IMR-90 (cell line): ENCODE measurements around the gene SS18. TPM values are rescaled to one million over a fixed set of nuclear protein-coding genes. Genes with fewer than 3 reads are reported as not detected.
A peak's percentile ranks its signal among the peaks of the same experiment; 100 is the strongest.

ENCODE experiments used
- ATAC-seq: fragments of 200-7000 bp; cut with Tn5 transposase; 2 replicates; pipeline ENCODE4 v1.9.1; 2020; ENCODE audit warnings: low read depth, mild to moderate bottlenecking, moderate library complexity
- BruUV-seq: library from RNA; stranded (reverse); fragments of 400-500 nt; replicated peaks from 2 replicates; lab custom pipeline; 2021; lab: Mats Ljungman, UMichigan
- CTCF ChIA-PET: fragments of 300-600 bp; formaldehyde crosslinking; extraction: SDS; loops from one replicate; lab custom pipeline; 2021; ENCODE audit warnings: antibody characterized with exemption; lab: Yijun Ruan, JAX
- POLR2A ChIA-PET: fragments of 300-600 bp; sonication (Branson Sonifier 250); formaldehyde crosslinking; loops from one replicate; lab custom pipeline; 2022; ENCODE audit warnings: antibody characterized with exemption; ENCODE audit not compliant: unreplicated experiment; lab: Charles Lee
- DNase-seq: peaks from one replicate; pipeline ENCODE4 v3.0.0; 2013
- H2AFZ ChIP-seq: replicated peaks from 2 replicates; pipeline ENCODE3; 2013; ENCODE audit warnings: low read length, mild to moderate bottlenecking; ENCODE audit not compliant: poor library complexity
- H2AK5ac ChIP-seq: 2 replicates; pipeline ENCODE4 v1.6.1; 2013; ENCODE audit warnings: low read depth, low read length, inconsistent platforms
- H2AK9ac ChIP-seq: replicated peaks from 2 replicates; pipeline ENCODE3; 2013; ENCODE audit warnings: mild to moderate bottlenecking, low read depth, low read length, moderate library complexity; ENCODE audit not compliant: poor library complexity
- H2BK120ac ChIP-seq: 2 replicates; pipeline ENCODE4 v1.6.1; 2013; ENCODE audit warnings: low read depth, low read length, inconsistent platforms
- H2BK15ac ChIP-seq: 3 replicates; pipeline ENCODE4 v1.6.1; 2013; ENCODE audit warnings: low read depth, low read length, inconsistent platforms
- H2BK20ac ChIP-seq: 2 replicates; pipeline ENCODE4 v1.6.1; 2013; ENCODE audit warnings: low read depth, mild to moderate bottlenecking, inconsistent platforms, low read length, moderate library complexity
- H2BK5ac ChIP-seq: 2 replicates; pipeline ENCODE4 v1.6.1; 2013; ENCODE audit warnings: mild to moderate bottlenecking, low read depth, low read length, inconsistent platforms; ENCODE audit not compliant: poor library complexity, severe bottlenecking
- H3K14ac ChIP-seq: replicated peaks from 2 replicates; pipeline ENCODE4 v1.6.1; 2013; ENCODE audit warnings: low read depth, low read length, inconsistent platforms
- H3K18ac ChIP-seq: 2 replicates; pipeline ENCODE4 v1.6.1; 2013; ENCODE audit warnings: low read depth, low read length, control low read depth
- H3K23ac ChIP-seq: 2 replicates; pipeline ENCODE4 v1.6.1; 2013; ENCODE audit warnings: low read depth, low read length, inconsistent platforms
- H3K27ac ChIP-seq: 2 replicates; pipeline ENCODE4 v1.5.1; 2013; ENCODE audit warnings: mild to moderate bottlenecking, control low read depth, low read length; ENCODE audit not compliant: insufficient read depth
- H3K27me3 ChIP-seq: 2 replicates; pipeline ENCODE4 v1.6.1; 2013; ENCODE audit warnings: low read length; ENCODE audit not compliant: control insufficient read depth, insufficient read depth
- H3K36me3 ChIP-seq: 2 replicates; pipeline ENCODE4 v1.6.1; 2013; ENCODE audit warnings: low read length, mixed read lengths; ENCODE audit not compliant: control insufficient read depth, insufficient read depth
- H3K4ac ChIP-seq: 2 replicates; pipeline ENCODE4 v1.6.1; 2013; ENCODE audit warnings: low read depth, low read length, inconsistent platforms
- H3K4me1 ChIP-seq: 2 replicates; pipeline ENCODE4 v1.6.1; 2013; ENCODE audit warnings: low read length, mixed read lengths; ENCODE audit not compliant: control insufficient read depth, insufficient read depth
- H3K4me2 ChIP-seq: 2 replicates; pipeline ENCODE4 v1.6.1; 2013; ENCODE audit warnings: low read depth, mild to moderate bottlenecking, control low read depth, low read length, moderate library complexity
- H3K4me3 ChIP-seq: 2 replicates; pipeline ENCODE4 v1.5.1; 2013; ENCODE audit warnings: low read depth, mild to moderate bottlenecking, control low read depth, low read length, moderate library complexity; ENCODE audit not compliant: insufficient read depth
- H3K56ac ChIP-seq: 2 replicates; pipeline ENCODE4 v1.6.1; 2013; ENCODE audit warnings: low read length, inconsistent platforms; ENCODE audit not compliant: insufficient read depth; ENCODE audit errors: extremely low read depth
- H3K79me1 ChIP-seq, 2 experiments: 2 replicates each; pipeline ENCODE4 v1.6.1; 2013; ENCODE audit warnings: low read length in 2 of 2, inconsistent platforms in 1 of 2, low read depth in 1 of 2
- H3K9ac ChIP-seq: 2 replicates; pipeline ENCODE4 v1.6.1; 2013; ENCODE audit warnings: low read depth, low read length, control low read depth
- H3K9me1 ChIP-seq: 2 replicates; pipeline ENCODE4 v1.6.1; 2013; ENCODE audit warnings: low read length, inconsistent platforms; ENCODE audit not compliant: insufficient read depth
- H3K9me3 ChIP-seq: 2 replicates; pipeline ENCODE4 v1.6.1; 2013; ENCODE audit warnings: low read length; ENCODE audit not compliant: control insufficient read depth, insufficient read depth
- H4K20me1 ChIP-seq: 2 replicates; pipeline ENCODE4 v1.6.1; 2013; ENCODE audit warnings: low read length, inconsistent platforms; ENCODE audit not compliant: insufficient read depth
- H4K5ac ChIP-seq: 2 replicates; pipeline ENCODE4 v1.6.1; 2013; ENCODE audit warnings: mild to moderate bottlenecking, low read depth, low read length, control low read depth
- H4K8ac ChIP-seq, 2 experiments: 2 replicates each; pipeline ENCODE4 v1.6.1; 2013; ENCODE audit warnings: low read depth in 2 of 2, low read length in 2 of 2, control low read depth in 1 of 2, inconsistent platforms in 1 of 2
- H4K91ac ChIP-seq: 2 replicates; pipeline ENCODE4 v1.6.1; 2013; ENCODE audit warnings: low read depth, low read length, inconsistent platforms; ENCODE audit not compliant: insufficient read depth
- ELK1 ChIP-seq: fragments of 150-350 bp; IDR thresholded peaks from 2 replicates; pipeline ENCODE4 v1.6.1; 2016; ENCODE audit warnings: low read depth, mild to moderate bottlenecking, low read length, moderate library complexity, borderline replicate concordance
- FOS ChIP-seq: fragments of 150-350 bp; IDR thresholded peaks from 2 replicates; pipeline ENCODE4 v1.6.1; 2016; ENCODE audit warnings: low read depth, low read length
- MAFK ChIP-seq: IDR thresholded peaks from 2 replicates; pipeline ENCODE4 v1.6.1; 2012; ENCODE audit warnings: low read depth, low read length, improper control_type of control experiment
- MAZ ChIP-seq: IDR thresholded peaks from 2 replicates; pipeline ENCODE4 v1.6.1; 2012; ENCODE audit warnings: low read depth, mild to moderate bottlenecking, low read length, improper control_type of control experiment, moderate library complexity, borderline replicate concordance
- NFE2L2 ChIP-seq: fragments of 150-350 bp; IDR thresholded peaks from 2 replicates; pipeline ENCODE4 v1.6.1; 2016; ENCODE audit warnings: low read depth, mild to moderate bottlenecking, low read length
- POLR2A ChIP-seq: IDR thresholded peaks from 2 replicates; pipeline ENCODE4 v1.6.1; 2012; ENCODE audit warnings: mild to moderate bottlenecking, low read depth, low read length
- RAD21 ChIP-seq: IDR thresholded peaks from 2 replicates; pipeline ENCODE4 v1.6.1; 2012; ENCODE audit warnings: low read length, improper control_type of control experiment
- WGBS, 2 experiments: methylation state at CpG; one replicate each; pipeline versions ENCODE4 v1.1.5 to v1.1.7; 2013; ENCODE audit warnings: missing lambda C conversion rate in 2 of 2; ENCODE audit not compliant: insufficient read length in 1 of 2; ENCODE audit errors: extremely low coverage in 2 of 2; 5-methylcytosine and 5-hydroxymethylcytosine counted together
- dilution Hi-C: fragments of 300-500 bp; cut with HindIII; formaldehyde crosslinking; loops from one replicate; pipeline ENCODE4 v1.14.3; 2018; ENCODE audit warnings: low sequenced_read_pairs; ENCODE audit not compliant: unreplicated experiment
- in situ Hi-C: fragments of 300-500 bp; cut with MboI; formaldehyde crosslinking; loops from 3 replicates; pipeline ENCODE4 v1.14.3; 2019; ENCODE audit warnings: low sequenced_read_pairs, inconsistent platforms, mixed read lengths
- intact Hi-C: fragments of 100-400 bp; cut with micrococcal nuclease; formaldehyde crosslinking; loops from 2 replicates; pipeline ENCODE4 v1.10.0; 2022
- polyA plus RNA-seq, 3 experiments: library from polyadenylated mRNA; depleted of rRNA; stranded (reverse); fragments of >200 nt; gene quantifications; 2 replicates each; pipeline ENCODE4 v1.2.3, GENCODE V29; 2012; ENCODE audit warnings: low replicate concordance in 1 of 3
- total RNA-seq: library from RNA; depleted of rRNA; stranded (reverse); fragments of >200 nt; gene quantifications from 2 replicates; pipeline ENCODE4 v1.2.3, GENCODE V29; 2012

Gene SS18
- total and polyA plus RNA-seq, 2 of the 4 experiments (the other 2 are of a cell fraction) = 112 to 242 TPM

GRCh38 chr18:26044807-26045206 is 45.6 kb downstream of the SS18 start:
- H4K8ac ChIP-seq = no peak overlapping the region
- no peak overlapping the region for H3K14ac ChIP-seq
- no peak overlapping the region for H3K4me2 ChIP-seq
- no peak overlapping the region for H3K23ac ChIP-seq
- 94% methylated on average over 2 of the region's 3 CpGs; no CpG with 5 or more reads in 1 of the 2 experiments for whole genome bisulfite sequencing, 2 experiments
- no peaks in the 10 kb centered on the region for H3K27me3 ChIP-seq
- TF ChIP-seq POLR2A = no peak
- TF ChIP-seq MAFK = peak; percentile 43; the same call in 1 of the 2 replicates
- TF ChIP-seq ELK1 = no peak
- no peak for TF ChIP-seq NFE2L2
- no peak for TF ChIP-seq RAD21
- no peak for TF ChIP-seq FOS
- TF ChIP-seq MAZ = no peak
- H4K91ac ChIP-seq = no peak overlapping the region
- no peak overlapping the region for H2BK5ac ChIP-seq
- dilution Hi-C loops = no loop called here
- no peak overlapping the region for H3K4me3 ChIP-seq
- no peak overlapping the region for H2BK120ac ChIP-seq
- no peak overlapping the region for H3K9ac ChIP-seq
- H2AFZ ChIP-seq = no peak overlapping the region
- BruUV-seq = no TSS peak
- H3K79me1 ChIP-seq = peaks cover 24 to 54% of the 10 kb centered on the region in 2 experiments
- H3K4me1 ChIP-seq = no peaks in the 10 kb centered on the region
- H2BK15ac ChIP-seq = no peak overlapping the region
- DNase-seq = no peak
- intact Hi-C loops = loop anchor here (5.0 kb wide), 2 partner anchors 32 to 38 kb away; no protein-coding TSS in a partner anchor
- ChIA-PET CTCF (no interaction called here), POLR2A (no interaction called here)
- no peak overlapping the region for H3K4ac ChIP-seq
- no peak overlapping the region for H2BK20ac ChIP-seq
- peaks cover 3% of the 10 kb centered on the region; the same call in 1 of the 2 replicates for H4K20me1 ChIP-seq
- in situ Hi-C loops = no loop called here
- H2AK5ac ChIP-seq = no peak overlapping the region
- ATAC-seq = no peak
- no peaks in the 10 kb centered on the region for H3K9me1 ChIP-seq
- no peak overlapping the region for H3K27ac ChIP-seq
- H3K56ac ChIP-seq = no peak overlapping the region
- peaks cover 5% of the 10 kb centered on the region; the same call in 1 of the 2 replicates for H3K36me3 ChIP-seq
- no peak overlapping the region for H3K18ac ChIP-seq
- H2AK9ac ChIP-seq = no peak overlapping the region
- no peak overlapping the region for H4K5ac ChIP-seq
- H3K9me3 ChIP-seq = no peaks in the 10 kb centered on the region
